ENCODE measurements around the gene JAG1. TPM values are rescaled to one million over a fixed set of nuclear protein-coding genes. Genes with fewer than 3 reads are reported as not detected.

The JAG1 gene
- total RNA-seq, result 100 to 1,000 TPM in 1 of 2 donors, 10 to 100 TPM in 1; 66.5 to 102 TPM

- no peaks in the 10 kb centered on the region for H3K27me3 ChIP-seq
- TF ChIP-seq CTCF (IDR thresholded peaks at IDR 0.05), result no peak
- H3K36me3 ChIP-seq, result no peaks in the 10 kb centered on the region
- peak within 1 kb of the TSS; percentile 77 for H3K4me3 ChIP-seq
- no peaks in the 10 kb centered on the region for H3K9me3 ChIP-seq
- H3K9ac ChIP-seq (ENCODE audit: low read depth in 2 of 2, low read length in 2 of 2), result peak within 1 kb of the TSS; percentile 90 to 99
- DNase-seq, result peak; percentile 97
- intact Hi-C loops (cut with DNase I), result loop anchor here (5.0 to 10.0 kb wide), 3 partner anchors 239 to 598 kb away; partner anchors contain the start of genes MKKS and SLX4IP
- peak within 1 kb of the TSS; percentile 100 for H3K27ac ChIP-seq
- no peaks in the 10 kb centered on the region for H3K4me1 ChIP-seq
Measured at GRCh38 chr20:10673842-10674683, at the start of gene JAG1. Gene JAG1 (minus strand): TSS chr20:10673999. CDS start chr20:10673530, 469 bp downstream.

- Histone ChIP-seq H3K4me1 (peaks cover 8% of the 10 kb centered on the region), H3K4me3 (no peak overlapping the region), H3K9ac (ENCODE audit: low read depth in 2 of 2, low read length in 2 of 2) (no peak overlapping the region), H3K27ac (no peak overlapping the region), H3K9me3 (no peaks in the 10 kb centered on the region), H3K36me3 (no peaks in the 10 kb centered on the region), H3K27me3 (no peaks in the 10 kb centered on the region)
- intact Hi-C loops (cut with DNase I), result no loop called here
- DNase-seq, result no peak
- TF ChIP-seq CTCF (IDR thresholded peaks at IDR 0.05), result no peak
Measured at GRCh38 chr20:10721976-10722375, 48.2 kb upstream of the JAG1 start.

- intact Hi-C loops (cut with DNase I), result no loop called here
- Histone ChIP-seq H3K9me3 (no peaks in the 10 kb centered on the region), H3K9ac (ENCODE audit: low read depth in 2 of 2, low read length in 2 of 2) (no peak overlapping the region), H3K27ac (peak overlapping the region; percentile 21), H3K4me3 (no peak overlapping the region), H3K4me1 (peaks cover 8% of the 10 kb centered on the region), H3K27me3 (no peaks in the 10 kb centered on the region), H3K36me3 (no peaks in the 10 kb centered on the region)
- no peak for TF ChIP-seq CTCF (IDR thresholded peaks at IDR 0.05)
- DNase-seq, result no peak
Measured at GRCh38 chr20:10721137-10721896, 47.5 kb upstream of the JAG1 start.

- intact Hi-C loops (cut with DNase I), result no loop called here
- H3K4me3 ChIP-seq, result no peak overlapping the region
- no peaks in the 10 kb centered on the region for H3K27me3 ChIP-seq
- H3K9ac ChIP-seq (ENCODE audit: low read depth in 2 of 2, low read length in 2 of 2), result no peak overlapping the region
- H3K9me3 ChIP-seq, result no peaks in the 10 kb centered on the region
- H3K27ac ChIP-seq, result peak overlapping the region; percentile 21
- no peak for TF ChIP-seq CTCF (IDR thresholded peaks at IDR 0.05)
- peaks cover 8% of the 10 kb centered on the region for H3K4me1 ChIP-seq
- no peak for DNase-seq
- no peaks in the 10 kb centered on the region for H3K36me3 ChIP-seq
Measured at GRCh38 chr20:10720565-10720964, 46.8 kb upstream of the JAG1 start.

DNA sequence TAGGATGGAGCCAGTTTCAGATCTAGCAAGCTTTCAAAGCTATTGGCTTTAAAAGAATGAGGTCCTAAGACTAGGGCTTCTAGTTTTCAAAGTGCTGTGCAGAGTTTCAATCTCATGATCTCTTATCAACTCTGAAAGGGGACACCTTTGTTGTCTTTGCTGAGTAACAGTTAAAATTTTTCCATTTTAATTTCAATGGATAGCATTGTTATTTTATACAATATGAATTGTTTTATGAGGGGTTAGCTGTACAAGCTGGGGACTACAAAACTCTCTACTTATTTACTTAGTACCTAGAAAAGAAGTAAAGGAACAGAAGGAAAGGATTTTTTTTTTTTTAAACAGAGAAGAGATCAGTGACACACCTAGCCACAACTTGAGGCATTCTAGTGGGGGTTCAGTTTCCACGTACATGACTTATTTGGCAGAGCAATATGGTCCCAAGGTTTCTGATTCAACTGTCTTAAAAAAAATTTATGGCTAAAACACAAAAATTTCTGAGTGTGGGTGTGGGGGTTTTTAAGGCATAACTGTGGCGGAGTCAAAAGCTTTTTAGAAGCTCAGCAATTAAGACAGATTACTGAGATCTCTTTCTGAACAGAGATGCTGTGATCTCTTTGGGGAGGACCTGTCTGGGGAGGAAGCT is 46.1 kb upstream of the JAG1 start:
- Histone ChIP-seq H3K27ac (peak overlapping the region; percentile 21), H3K27me3 (no peaks in the 10 kb centered on the region), H3K4me3 (no peak overlapping the region), H3K36me3 (no peaks in the 10 kb centered on the region), H3K4me1 (peaks cover 8% of the 10 kb centered on the region), H3K9me3 (no peaks in the 10 kb centered on the region), H3K9ac (ENCODE audit: low read depth in 2 of 2, low read length in 2 of 2) (no peak overlapping the region)
- intact Hi-C loops (cut with DNase I), result no loop called here
- DNase-seq, result no peak
- TF ChIP-seq CTCF (IDR thresholded peaks at IDR 0.05), result no peak

Measured in colonic mucosa (tissue), 4 donors.